Activated naive CD8-positive, alpha-beta T cell treated with anti-CD3 and anti-CD28 coated beads, Interleukin-2, amount 50 U/mL, for 24 hours (primary cell): ENCODE measurements around the gene RHBDL3.
"Not testable (repeated sequence)": the region's sequence is repeated elsewhere in the genome, so short reads cannot be mapped to it uniquely, and the experiment has no call there.

Experiments
- ATAC-seq: fragments of 150-1000 bp; cut with Tn5 transposase; one replicate; pipeline ENCODE4 v1.10.0; 2021
- DNase-seq: peaks from one replicate; pipeline ENCODE4 v3.0.0; 2021
- H3K27ac Mint-ChIP-seq: one replicate; pipeline ENCODE4 v1.8.0; 2021; ENCODE audit warnings: mild to moderate bottlenecking, mixed read lengths
- H3K27me3 Mint-ChIP-seq: one replicate; pipeline ENCODE4 v1.8.0; 2021; ENCODE audit warnings: mixed read lengths
- H3K36me3 Mint-ChIP-seq: one replicate; pipeline ENCODE4 v1.8.0; 2021; ENCODE audit warnings: low read depth, mixed read lengths
- H3K4me1 Mint-ChIP-seq: one replicate; pipeline ENCODE4 v1.8.0; 2021; ENCODE audit warnings: mixed read lengths
- H3K4me3 Mint-ChIP-seq: one replicate; pipeline ENCODE4 v1.8.0; 2021; ENCODE audit warnings: mild to moderate bottlenecking, moderate library complexity, mixed read lengths
- H3K9me3 Mint-ChIP-seq: one replicate; pipeline ENCODE4 v1.8.0; 2021; ENCODE audit warnings: mixed read lengths

Gene RHBDL3

DNA sequence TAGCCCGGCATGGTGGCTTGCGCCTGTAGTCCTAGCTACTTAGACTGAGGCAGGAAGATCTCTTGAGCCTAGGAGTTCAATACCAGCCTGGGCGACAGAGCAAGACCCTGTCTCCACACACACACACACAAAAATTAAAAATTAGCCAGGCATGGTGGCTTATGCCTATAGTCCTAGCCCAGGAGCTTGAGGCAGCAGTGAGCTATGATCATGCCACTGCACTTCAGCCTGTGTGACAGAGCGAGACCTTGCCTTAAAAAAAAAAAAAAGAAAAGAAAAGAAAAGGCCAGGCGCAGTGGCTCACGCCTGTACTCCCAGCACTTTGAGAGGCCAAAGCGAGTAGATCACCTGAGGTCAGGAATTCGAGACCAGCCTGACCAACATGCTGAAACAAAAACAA is 52.4 kb downstream of the RHBDL3 start:
- ATAC-seq (no peak), DNase-seq (no peak)
- H3K36me3 Mint-ChIP-seq = no peaks in the 10 kb centered on the region
- no peak overlapping the region for H3K4me3 Mint-ChIP-seq
- no peak overlapping the region for H3K27ac Mint-ChIP-seq
- H3K9me3 Mint-ChIP-seq = no peaks in the 10 kb centered on the region
- peaks cover 3% of the 10 kb centered on the region for H3K4me1 Mint-ChIP-seq
- H3K27me3 Mint-ChIP-seq = peaks cover 2% of the 10 kb centered on the region

DNA sequence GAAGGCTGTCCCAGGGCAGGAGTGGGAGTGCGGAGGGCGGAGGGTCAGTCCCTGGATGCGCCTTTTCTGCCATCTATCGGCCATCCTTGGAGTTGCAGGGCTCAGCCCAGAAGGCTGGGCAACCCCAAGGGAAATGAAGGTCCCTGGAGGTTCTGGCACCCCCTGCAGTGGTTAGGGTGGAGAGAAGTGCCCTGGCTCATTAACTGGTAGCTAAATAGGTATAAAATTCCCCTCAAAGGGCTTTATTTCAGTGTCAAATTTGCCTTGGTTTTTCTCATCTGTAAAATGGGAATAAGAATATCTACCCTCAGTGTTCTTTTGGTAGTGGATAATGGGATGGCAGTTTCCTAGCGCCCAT is 53.9 kb downstream of the RHBDL3 start:
- peak overlapping the region; percentile 66 for H3K4me3 Mint-ChIP-seq
- ATAC-seq (peak; percentile 86), DNase-seq (peak; percentile 88)
- H3K27ac Mint-ChIP-seq = no peak overlapping the region
- H3K27me3 Mint-ChIP-seq = peaks cover 2% of the 10 kb centered on the region
- no peaks in the 10 kb centered on the region for H3K36me3 Mint-ChIP-seq
- H3K4me1 Mint-ChIP-seq = peaks cover 17% of the 10 kb centered on the region
- no peaks in the 10 kb centered on the region for H3K9me3 Mint-ChIP-seq

DNA sequence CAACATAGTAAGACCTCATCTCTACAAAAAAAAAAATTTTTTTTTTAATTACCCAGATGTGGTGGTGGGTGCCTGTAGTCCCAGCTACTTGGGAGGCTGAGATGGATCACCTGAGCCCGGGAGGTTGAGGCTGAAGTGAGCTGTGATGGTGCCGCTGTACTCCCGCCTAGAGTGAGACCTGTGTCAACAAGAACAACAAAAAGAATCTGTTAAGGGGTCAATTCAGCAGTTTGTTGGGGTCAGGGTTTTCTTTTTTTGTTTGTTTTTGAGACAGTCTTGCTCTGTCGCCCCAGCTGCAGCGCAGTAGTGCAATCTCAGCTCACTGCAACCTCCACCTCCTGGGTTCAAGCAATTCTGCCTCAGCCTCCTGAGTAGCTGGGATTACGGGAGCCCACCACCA is 54.4 kb downstream of the RHBDL3 start:
- H3K27me3 Mint-ChIP-seq, DNase-seq, H3K9me3 Mint-ChIP-seq, H3K36me3 Mint-ChIP-seq, H3K4me3 Mint-ChIP-seq, H3K27ac Mint-ChIP-seq, ATAC-seq: not testable (repeated sequence)
- peaks cover 19% of the 10 kb centered on the region for H3K4me1 Mint-ChIP-seq

GRCh38 chr17:32320847-32321246 is 55.2 kb downstream of the RHBDL3 start:
- DNase-seq (no peak), ATAC-seq (no peak)
- Mint-ChIP-seq H3K4me1 (peaks cover 19% of the 10 kb centered on the region), H3K36me3 (no peaks in the 10 kb centered on the region), H3K9me3 (no peaks in the 10 kb centered on the region), H3K4me3 (no peak overlapping the region), H3K27ac (no peak overlapping the region), H3K27me3 (no peaks in the 10 kb centered on the region)

- Mint-ChIP-seq H3K36me3 (no peaks in the 10 kb centered on the region), H3K9me3 (no peaks in the 10 kb centered on the region), H3K4me3 (no peak overlapping the region), H3K27me3 (no peaks in the 10 kb centered on the region), H3K27ac (no peak overlapping the region), H3K4me1 (peaks cover 19% of the 10 kb centered on the region)
- ATAC-seq (no peak), DNase-seq (no peak)
Measured at GRCh38 chr17:32323046-32323445, 57.4 kb downstream of the RHBDL3 start.

- Mint-ChIP-seq H3K9me3 (no peaks in the 10 kb centered on the region), H3K4me1 (peaks cover 23% of the 10 kb centered on the region), H3K4me3 (peak overlapping the region; percentile 26), H3K27ac (peak overlapping the region; percentile 54), H3K36me3 (no peaks in the 10 kb centered on the region), H3K27me3 (no peaks in the 10 kb centered on the region)
- peak; percentile 87 for ATAC-seq
- DNase-seq = peak; percentile 44
Measured at GRCh38 chr17:32323811-32324491, 58.3 kb downstream of the RHBDL3 start.

DNA sequence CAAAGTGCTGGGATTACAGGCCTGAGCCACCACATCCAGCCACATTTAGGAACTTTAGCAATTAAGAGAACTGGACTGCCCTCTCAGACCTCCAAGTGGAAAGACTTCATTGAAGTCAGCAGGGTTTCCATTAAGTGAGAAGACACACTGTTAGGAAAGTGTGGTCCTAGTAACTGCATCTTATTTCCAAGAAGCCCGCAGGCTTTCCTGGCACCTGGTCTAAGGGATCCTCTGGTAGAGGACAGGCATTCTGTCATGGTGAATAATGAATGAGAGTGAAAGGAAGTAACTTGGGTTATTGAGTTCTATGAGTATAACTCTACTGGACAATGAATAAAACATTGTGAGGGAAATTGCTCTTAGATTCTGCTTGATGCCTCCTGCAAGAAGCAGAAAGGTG is 62.3 kb downstream of the RHBDL3 start:
- Mint-ChIP-seq H3K27me3 (no peaks in the 10 kb centered on the region), H3K36me3 (peaks cover 8% of the 10 kb centered on the region), H3K4me1 (peaks cover 51% of the 10 kb centered on the region), H3K9me3 (no peaks in the 10 kb centered on the region), H3K27ac (no peak overlapping the region), H3K4me3 (no peak overlapping the region)
- DNase-seq = no peak
- ATAC-seq = no peak

- Mint-ChIP-seq H3K27me3 (no peaks in the 10 kb centered on the region), H3K4me3 (peak overlapping the region; percentile 41), H3K27ac (peak overlapping the region; percentile 78), H3K4me1 (peaks cover 34% of the 10 kb centered on the region), H3K36me3 (peaks cover 20% of the 10 kb centered on the region), H3K9me3 (no peaks in the 10 kb centered on the region)
- ATAC-seq = no peak
- DNase-seq = no peak
Measured at GRCh38 chr17:32330147-32330546, 64.5 kb downstream of the RHBDL3 start.

DNA sequence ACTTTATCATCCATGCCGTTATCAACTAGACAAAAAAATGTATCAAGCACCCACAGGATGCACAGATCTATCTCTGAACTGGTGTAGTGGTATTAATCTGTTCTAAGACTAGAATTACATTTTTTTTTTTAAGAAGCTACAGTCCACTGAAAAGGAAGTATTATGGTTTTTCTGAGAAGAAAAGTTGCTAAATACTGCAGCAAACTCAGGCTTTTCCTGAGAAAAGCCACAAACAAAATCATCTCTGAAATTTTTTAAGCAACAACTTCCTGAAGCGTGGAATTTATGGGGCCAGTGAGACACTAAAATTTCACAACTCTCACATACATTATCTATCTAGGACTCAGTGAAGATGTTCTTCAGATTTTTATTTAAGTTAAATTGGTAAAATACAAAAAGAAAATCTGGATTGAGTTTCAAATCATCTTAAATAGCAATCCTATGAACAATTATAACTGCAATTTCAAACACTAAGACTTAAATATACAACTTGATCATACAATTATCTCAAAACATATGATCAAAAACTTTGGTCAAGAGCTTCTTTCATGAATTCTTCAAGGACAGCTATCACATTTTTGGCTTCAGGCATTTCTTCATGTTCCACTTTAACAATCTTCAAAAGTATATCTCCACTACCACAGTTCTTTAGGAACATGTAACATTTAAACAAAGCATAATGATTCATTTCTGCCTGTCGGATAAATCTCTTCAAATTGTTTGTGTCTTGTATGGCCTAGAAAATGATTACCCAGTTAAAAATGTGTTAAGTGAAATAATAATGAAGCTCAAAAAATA is 65.8 kb downstream of the RHBDL3 start:
- peak; percentile 60 for ATAC-seq
- H3K9me3 Mint-ChIP-seq = no peaks in the 10 kb centered on the region
- H3K4me1 Mint-ChIP-seq = peaks cover 34% of the 10 kb centered on the region
- H3K27ac Mint-ChIP-seq = peak overlapping the region; percentile 78
- peak overlapping the region; percentile 41 for H3K4me3 Mint-ChIP-seq
- H3K36me3 Mint-ChIP-seq = peaks cover 20% of the 10 kb centered on the region
- no peaks in the 10 kb centered on the region for H3K27me3 Mint-ChIP-seq
- no peak for DNase-seq

- Mint-ChIP-seq H3K27ac (no peak overlapping the region), H3K27me3 (no peaks in the 10 kb centered on the region), H3K4me1 (peaks cover 34% of the 10 kb centered on the region), H3K9me3 (no peaks in the 10 kb centered on the region), H3K4me3 (no peak overlapping the region), H3K36me3 (peaks cover 24% of the 10 kb centered on the region)
- no peak for DNase-seq
- no peak for ATAC-seq
Measured at GRCh38 chr17:32333187-32333586, 67.6 kb downstream of the RHBDL3 start.

- ATAC-seq = no peak
- Mint-ChIP-seq H3K4me1 (peaks cover 21% of the 10 kb centered on the region), H3K36me3 (peaks cover 26% of the 10 kb centered on the region), H3K27me3 (no peaks in the 10 kb centered on the region), H3K27ac (no peak overlapping the region), H3K4me3 (no peak overlapping the region), H3K9me3 (no peaks in the 10 kb centered on the region)
- DNase-seq = no peak
Measured at GRCh38 chr17:32335046-32335445, 69.4 kb downstream of the RHBDL3 start.

- DNase-seq (no peak), ATAC-seq (no peak)
- Mint-ChIP-seq H3K36me3 (peaks cover 26% of the 10 kb centered on the region), H3K4me3 (no peak overlapping the region), H3K4me1 (peaks cover 16% of the 10 kb centered on the region), H3K9me3 (no peaks in the 10 kb centered on the region), H3K27me3 (no peaks in the 10 kb centered on the region), H3K27ac (no peak overlapping the region)
Measured at GRCh38 chr17:32335687-32336086, 70.1 kb downstream of the RHBDL3 start.

GRCh38 chr17:32341141-32341856 is 75.7 kb downstream of the RHBDL3 start:
- H3K27me3 Mint-ChIP-seq = no peaks in the 10 kb centered on the region
- H3K4me1 Mint-ChIP-seq = peaks cover 19% of the 10 kb centered on the region
- H3K4me3 Mint-ChIP-seq = peak overlapping the region; percentile 95
- H3K27ac Mint-ChIP-seq = peak overlapping the region; percentile 97
- H3K36me3 Mint-ChIP-seq = peaks cover 6% of the 10 kb centered on the region
- ATAC-seq = peak; percentile 20
- no peaks in the 10 kb centered on the region for H3K9me3 Mint-ChIP-seq
- DNase-seq = peak; percentile 51

DNA sequence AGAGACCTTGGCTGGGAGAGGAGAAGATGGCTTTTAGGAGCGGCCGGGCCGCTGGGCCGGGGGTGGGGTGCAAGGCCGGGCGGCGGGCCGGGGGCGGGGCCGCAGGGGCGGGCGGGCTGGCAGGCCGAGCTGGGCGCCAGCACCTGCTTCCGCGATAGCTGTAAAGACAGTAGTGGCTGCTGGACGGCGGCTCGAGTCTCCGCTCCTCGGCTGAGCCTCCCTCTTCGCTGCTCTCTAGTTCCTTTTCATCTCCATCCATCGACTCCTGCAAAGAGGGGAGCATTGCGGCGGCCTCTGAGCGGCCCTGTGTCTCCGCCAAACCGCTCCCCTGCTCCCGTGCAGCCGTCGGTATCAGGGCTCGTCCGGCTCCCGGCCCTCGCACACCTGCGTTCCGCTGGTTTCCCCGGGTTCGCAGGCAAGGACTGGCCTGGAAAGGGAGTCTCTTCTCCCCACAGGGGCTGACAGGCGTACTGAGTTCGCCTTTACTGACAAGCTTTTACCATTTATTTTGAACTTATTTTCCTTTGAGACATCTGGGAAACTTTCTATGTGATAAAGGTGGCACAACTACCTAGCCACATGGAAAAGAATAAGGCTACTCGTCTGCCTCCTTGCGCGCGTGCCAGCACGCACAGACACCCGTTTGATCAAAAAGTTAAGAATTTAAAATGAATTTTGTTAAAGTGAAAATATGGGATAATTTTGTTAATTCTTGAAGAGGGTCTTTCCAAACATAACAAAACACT is 76.4 kb downstream of the RHBDL3 start, which contains the start of gene C17orf75:
TSS of gene C17orf75 (minus strand) at position 317 of the 746 bp plus-strand sequence. CDS start at position 283, 34 bp downstream.
- ATAC-seq (peak; percentile 97), DNase-seq (peak; percentile 86)
- Mint-ChIP-seq H3K27ac (peak within 1 kb of the TSS; percentile 97), H3K4me1 (peaks cover 19% of the 10 kb centered on the region), H3K9me3 (no peaks in the 10 kb centered on the region), H3K36me3 (peaks cover 6% of the 10 kb centered on the region), H3K4me3 (peak within 1 kb of the TSS; percentile 95), H3K27me3 (no peaks in the 10 kb centered on the region)
